ENCODE results near the gene SDHB. TPM values are rescaled to one million over a fixed set of nuclear protein-coding genes. Genes with fewer than 3 reads are reported as not detected.

Gene SDHB
- polyA plus RNA-seq, 3 donors = 116 to 275 (median 241) TPM

GRCh38 chr1:17033481-17033880, 20.4 kb downstream of the SDHB start:
- no peak overlapping the region for H3K9ac ChIP-seq (ENCODE audit: insufficient read depth, low read length, poor library complexity, severe bottlenecking)
- no peak overlapping the region for H2AFZ ChIP-seq (ENCODE audit: insufficient read depth, low read depth, low read length, poor library complexity, severe bottlenecking)
- peaks cover 0 to 2% (median 0%) of the 10 kb centered on the region in 7 donors for H3K9me3 Mint-ChIP-seq
- no peak overlapping the region for H3K4me3 ChIP-seq (replicated peaks in 1 of 3; ENCODE audit: low read depth in 2 of 3, low read length in 3 of 3)
- H3K36me3 ChIP-seq (replicated peaks in 1 of 2; ENCODE audit: control insufficient read depth in 1 of 2, insufficient read depth in 2 of 2, low read length in 2 of 2) = peaks cover 83 to 95% of the 10 kb centered on the region in 2 donors
- DNase-seq = no peak
- no peaks in the 10 kb centered on the region for H3K4me1 ChIP-seq (ENCODE audit: control insufficient read depth in 1 of 2, insufficient read depth in 2 of 2, low read length in 2 of 2)
- peaks cover 5% of the 10 kb centered on the region for H3K4me1 Mint-ChIP-seq
- no peak for TF ChIP-seq CTCF (IDR thresholded peaks at IDR 0.05)
- intact Hi-C loops (cut with micrococcal nuclease) = no loop called here
- no peaks in the 10 kb centered on the region for H3K27me3 Mint-ChIP-seq (ENCODE audit: low read depth in 3 of 3)
- H3K9me3 ChIP-seq (replicated peaks in 1 of 2; ENCODE audit: control insufficient read depth in 1 of 2, insufficient read depth in 1 of 2, low read length in 2 of 2) = no peaks in the 10 kb centered on the region
- WGBS (ENCODE audit: insufficient coverage) = 94% methylated on average over 3 of the region's 4 CpGs
- H3K27ac ChIP-seq (ENCODE audit: low read depth in 1 of 2, low read length in 2 of 2) = no peak overlapping the region
- no peak overlapping the region for H3K4me2 ChIP-seq (replicated peaks; ENCODE audit: extremely low read depth, low read length, poor library complexity, severe bottlenecking)
- H3K4me3 Mint-ChIP-seq = no peak overlapping the region
- H3K27ac Mint-ChIP-seq = peak overlapping the region in 1 of 7 donors; percentile 31
- no peaks in the 10 kb centered on the region for H3K27me3 ChIP-seq (ENCODE audit: control insufficient read depth in 2 of 2, insufficient read depth in 2 of 2, low read length in 2 of 2)
- peaks cover 67 to 86% of the 10 kb centered on the region in 2 donors for H3K36me3 Mint-ChIP-seq
- peaks cover 77% of the 10 kb centered on the region for H4K20me1 ChIP-seq (ENCODE audit: insufficient read depth, low read length)
- H3K79me2 ChIP-seq (ENCODE audit: insufficient read depth, low read length) = peaks cover 37% of the 10 kb centered on the region

DNA sequence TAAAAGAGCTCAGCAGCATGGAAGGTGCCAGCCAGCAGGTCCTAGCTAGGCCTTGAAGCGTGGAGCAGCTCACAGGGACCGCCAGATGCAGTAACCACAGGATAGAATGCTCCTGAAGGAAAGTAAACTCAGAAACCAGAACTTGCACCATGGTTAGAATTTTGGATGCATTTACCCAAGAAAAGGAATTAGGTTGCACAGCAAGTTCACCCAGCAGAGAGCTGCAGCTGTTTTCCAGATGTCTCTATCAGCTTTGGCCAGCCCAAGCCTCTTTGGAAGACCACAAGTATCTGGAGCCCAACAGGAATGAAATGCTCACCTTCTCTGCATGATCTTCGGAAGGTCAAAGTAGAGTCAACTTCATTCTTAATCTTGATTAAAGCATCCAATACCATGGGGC, 21.1 kb downstream of the SDHB start:
- Mint-ChIP-seq H3K27ac (no peak overlapping the region), H3K4me1 (peaks cover 10% of the 10 kb centered on the region), H3K9me3 (peaks cover 0 to 2% (median 0%) of the 10 kb centered on the region in 7 donors), H3K36me3 (peaks cover 68 to 86% of the 10 kb centered on the region in 2 donors), H3K4me3 (no peak overlapping the region), H3K27me3 (ENCODE audit: low read depth in 3 of 3) (no peaks in the 10 kb centered on the region)
- peaks cover 78% of the 10 kb centered on the region for H4K20me1 ChIP-seq (ENCODE audit: insufficient read depth, low read length)
- peaks cover 37% of the 10 kb centered on the region for H3K79me2 ChIP-seq (ENCODE audit: insufficient read depth, low read length)
- intact Hi-C loops (cut with micrococcal nuclease) = no loop called here
- no peak overlapping the region for H2AFZ ChIP-seq (ENCODE audit: insufficient read depth, low read depth, low read length, poor library complexity, severe bottlenecking)
- no peaks in the 10 kb centered on the region for H3K9me3 ChIP-seq (replicated peaks in 1 of 2; ENCODE audit: control insufficient read depth in 1 of 2, insufficient read depth in 1 of 2, low read length in 2 of 2)
- H3K27ac ChIP-seq (ENCODE audit: low read depth in 1 of 2, low read length in 2 of 2) = no peak overlapping the region
- H3K4me3 ChIP-seq (replicated peaks in 1 of 3; ENCODE audit: low read depth in 2 of 3, low read length in 3 of 3) = no peak overlapping the region
- no peak for TF ChIP-seq CTCF (IDR thresholded peaks at IDR 0.05)
- no peak for DNase-seq
- H3K4me2 ChIP-seq (replicated peaks; ENCODE audit: extremely low read depth, low read length, poor library complexity, severe bottlenecking) = no peak overlapping the region
- WGBS (ENCODE audit: insufficient coverage) = 87% methylated on average over 2 of the region's 3 CpGs
- H3K4me1 ChIP-seq (ENCODE audit: control insufficient read depth in 1 of 2, insufficient read depth in 2 of 2, low read length in 2 of 2) = peaks cover 4 to 6% of the 10 kb centered on the region in 2 donors
- no peak overlapping the region for H3K9ac ChIP-seq (ENCODE audit: insufficient read depth, low read length, poor library complexity, severe bottlenecking)
- H3K27me3 ChIP-seq (ENCODE audit: control insufficient read depth in 2 of 2, insufficient read depth in 2 of 2, low read length in 2 of 2) = no peaks in the 10 kb centered on the region
- peaks cover 83 to 95% of the 10 kb centered on the region in 2 donors for H3K36me3 ChIP-seq (replicated peaks in 1 of 2; ENCODE audit: control insufficient read depth in 1 of 2, insufficient read depth in 2 of 2, low read length in 2 of 2)

All from CD14-positive monocyte (primary cell).